Suprapubic skin (tissue), 4 donors: Measurements from ENCODE around the gene TNS1.

ENCODE experiments used
- CTCF ChIP-seq, 2 donors: fragments of 200-600 bp in 1 of 2; fragments of 450-650 bp in 1 of 2; sonication (generic) in 1 of 2; IDR thresholded peaks; one replicate each; pipeline ENCODE4 v1.5.1; 2016 to 2019; ENCODE audit warnings: antibody characterized with exemption in 2 of 2, mild to moderate bottlenecking in 1 of 2, moderate library complexity in 1 of 2
- POLR2A ChIP-seq, 2 donors: fragments of 450-650 bp; IDR thresholded peaks; one replicate each; pipeline ENCODE4 v1.6.1; 2017; ENCODE audit warnings: antibody characterized with exemption in 2 of 2, mild to moderate bottlenecking in 2 of 2, moderate library complexity in 2 of 2
- POLR2AphosphoS5 ChIP-seq, 3 donors: sonication (generic); formaldehyde crosslinking; IDR thresholded peaks; one replicate each; pipeline ENCODE4 v1.6.1; 2017; ENCODE audit warnings: antibody characterized with exemption in 3 of 3

DNA sequence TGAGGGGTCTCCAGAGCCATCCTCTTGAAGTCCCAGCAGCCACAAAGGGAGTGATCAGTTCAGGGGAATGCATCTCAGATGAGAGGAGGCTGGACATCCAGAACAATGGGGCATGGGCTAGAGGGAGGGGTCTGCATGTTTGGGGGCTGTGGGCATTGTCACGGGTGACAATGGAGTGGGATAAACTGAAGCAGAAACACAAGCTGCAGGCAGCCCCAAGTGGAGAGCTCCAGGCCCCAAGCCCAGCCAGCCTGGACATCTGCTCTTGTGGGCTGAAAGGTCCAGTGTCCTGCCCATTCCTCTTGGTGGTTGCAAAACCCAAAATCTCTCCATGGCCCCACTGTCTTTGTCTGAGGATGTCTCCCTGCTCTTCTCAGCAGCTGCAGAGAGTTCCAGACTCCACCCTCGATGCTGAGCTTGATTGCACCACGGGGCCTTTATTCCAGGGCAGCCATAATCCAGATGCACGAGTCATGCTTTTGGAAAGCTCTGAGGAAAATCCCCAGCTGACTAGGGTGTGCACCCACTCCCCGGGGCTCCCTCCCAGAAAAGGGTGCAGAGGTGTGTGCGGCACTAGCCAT is 149.4 kb downstream of the TNS1 start:
- no peak for TF ChIP-seq CTCF (IDR thresholded peaks at IDR 0.05)
- no peak for TF ChIP-seq POLR2AphosphoS5 (IDR thresholded peaks at IDR 0.05)
- TF ChIP-seq POLR2A (IDR thresholded peaks at IDR 0.05), result no peak
